MCF 10A (cell line): ENCODE data around the gene TTC16. TPM values are rescaled to one million over a fixed set of nuclear protein-coding genes. Genes with fewer than 3 reads are reported as not detected.

Experiments used
- BruUV-seq: library from RNA; stranded (reverse); fragments of 400-500 nt; replicated peaks from 2 replicates; lab custom pipeline; 2021; lab: Mats Ljungman, UMichigan
- CTCF ChIA-PET: fragments of 300-600 bp; sonication (Branson Sonifier 250); formaldehyde crosslinking; extraction: SDS; loops from one replicate; lab custom pipeline; 2021; ENCODE audit warnings: antibody characterized with exemption, inconsistent platforms; lab: Yijun Ruan, JAX
- POLR2A ChIA-PET: fragments of 300-600, 350-650 bp; sonication (Branson Sonifier 250); formaldehyde crosslinking; extraction: SDS; loops from one replicate; lab custom pipeline; 2020; ENCODE audit warnings: antibody characterized with exemption, inconsistent platforms; lab: Yijun Ruan, JAX
- DNase-seq: peaks from one replicate; pipeline ENCODE4 v3.0.0-alpha.2; 2018; ENCODE audit not compliant: unreplicated experiment
- H3K27ac Mint-ChIP-seq: one replicate; pipeline ENCODE4 v1.8.0; 2022; ENCODE audit warnings: mild to moderate bottlenecking, low read depth, mixed read lengths; ENCODE audit not compliant: unreplicated experiment
- H3K27me3 Mint-ChIP-seq: one replicate; pipeline ENCODE4 v1.8.0; 2022; ENCODE audit warnings: mixed read lengths; ENCODE audit not compliant: insufficient read depth, unreplicated experiment
- H3K36me3 Mint-ChIP-seq: one replicate; pipeline ENCODE4 v1.8.0; 2022; ENCODE audit warnings: mild to moderate bottlenecking, moderate library complexity, mixed read lengths; ENCODE audit not compliant: insufficient read depth, unreplicated experiment
- H3K4me1 Mint-ChIP-seq: one replicate; pipeline ENCODE4 v1.8.0; 2022; ENCODE audit warnings: mixed read lengths; ENCODE audit not compliant: insufficient read depth, unreplicated experiment
- H3K4me3 Mint-ChIP-seq: one replicate; pipeline ENCODE4 v1.8.0; 2022; ENCODE audit warnings: mild to moderate bottlenecking, moderate library complexity, mixed read lengths; ENCODE audit not compliant: unreplicated experiment
- H3K9me3 Mint-ChIP-seq: one replicate; pipeline ENCODE4 v1.8.0; 2022; ENCODE audit warnings: mixed read lengths; ENCODE audit not compliant: unreplicated experiment
- CTCF ChIP-seq: fragments of 200-600 bp; IDR thresholded peaks from one replicate; pipeline ENCODE4 v1.8.0; 2022; ENCODE audit warnings: antibody characterized with exemption, mild to moderate bottlenecking; ENCODE audit not compliant: unreplicated experiment
- intact Hi-C: fragments of 100-400 bp; cut with micrococcal nuclease; formaldehyde crosslinking; loops from 2 replicates; pipeline ENCODE4 v1.14.1; 2022
- total RNA-seq: library from RNA; stranded (reverse); gene quantifications from 2 replicates; pipeline ENCODE4 v1.2.3, GENCODE V29; 2022

TTC16 gene
- total RNA-seq, 1 experiment from 2014 or later = 0.19 TPM

- ChIA-PET CTCF (interaction anchor here (0.6 to 1.7 kb wide), 5 partner anchors 14 to 159 kb away, joined by 3 to 10 read pairs (median 3); partner anchors contain the start of gene TOR2A), POLR2A (interaction anchor here (2.0 to 4.9 kb wide), 3 partner anchors 29 to 35 kb away, joined by 7 to 50 read pairs (median 13); partner anchors contain the start of gene TOR2A)
- intact Hi-C loops = no loop called here
- BruUV-seq = no TSS peak
- no peaks in the 10 kb centered on the region for H3K4me1 Mint-ChIP-seq
- peaks cover 7% of the 10 kb centered on the region for H3K9me3 Mint-ChIP-seq
- H3K4me3 Mint-ChIP-seq = no peak overlapping the region
- no peaks in the 10 kb centered on the region for H3K36me3 Mint-ChIP-seq
- no peak for TF ChIP-seq CTCF
- H3K27me3 Mint-ChIP-seq = no peaks in the 10 kb centered on the region
- no peak overlapping the region for H3K27ac Mint-ChIP-seq
- no peak for DNase-seq
Observed at GRCh38 chr9:127769929-127770582, 54.2 kb downstream of the TTC16 start.

GRCh38 chr9:127770583-127770904 is 54.7 kb downstream of the TTC16 start:
- peaks cover 2% of the 10 kb centered on the region for H3K9me3 Mint-ChIP-seq
- CTCF ChIA-PET = interaction anchor here (0.6 to 1.7 kb wide), 8 partner anchors 14 to 255 kb away, joined by 3 to 10 read pairs (median 4); partner anchors contain the start of gene TOR2A
- no TSS peak for BruUV-seq
- no peaks in the 10 kb centered on the region for H3K36me3 Mint-ChIP-seq
- no peak for DNase-seq
- H3K4me1 Mint-ChIP-seq = no peaks in the 10 kb centered on the region
- peak overlapping the region; percentile 83 for H3K4me3 Mint-ChIP-seq
- no peak overlapping the region for H3K27ac Mint-ChIP-seq
- no peak for TF ChIP-seq CTCF
- H3K27me3 Mint-ChIP-seq = no peaks in the 10 kb centered on the region
- intact Hi-C loops = no loop called here
- POLR2A ChIA-PET = interaction anchor here (0.6 to 4.9 kb wide), 14 partner anchors 9 to 1712 kb away, joined by 3 to 50 read pairs (median 6); partner anchors contain the start of genes CDK9, FPGS, TOR2A and ZNF79

- no peaks in the 10 kb centered on the region for H3K4me1 Mint-ChIP-seq
- no peaks in the 10 kb centered on the region for H3K9me3 Mint-ChIP-seq
- no peaks in the 10 kb centered on the region for H3K36me3 Mint-ChIP-seq
- no peaks in the 10 kb centered on the region for H3K27me3 Mint-ChIP-seq
- peak overlapping the region; percentile 83 for H3K4me3 Mint-ChIP-seq
- no TSS peak for BruUV-seq
- DNase-seq = peak; percentile 96
- ChIA-PET POLR2A (interaction anchor here (0.6 to 4.9 kb wide), 18 partner anchors 10 to 1712 kb away, joined by 3 to 50 read pairs (median 4); partner anchors contain the start of genes CDK9, FPGS, TOR2A and ZNF79), CTCF (interaction anchor here (0.6 to 1.7 kb wide), 10 partner anchors 13 to 255 kb away, joined by 3 to 10 read pairs (median 4); partner anchors contain the start of gene TOR2A)
- intact Hi-C loops = no loop called here
- H3K27ac Mint-ChIP-seq = peak overlapping the region; percentile 43
- no peak for TF ChIP-seq CTCF
Observed at GRCh38 chr9:127770905-127771569, 55.2 kb downstream of the TTC16 start.
